GM13976 (cell line): ENCODE measurements around the gene TBC1D21.

Experiments
- DNase-seq: peaks from one replicate; pipeline ENCODE4 v3.0.0; 2012; ENCODE audit warnings: low spot score
- in situ Hi-C: fragments of 300-500 bp; cut with MboI; formaldehyde crosslinking; loops from one replicate; pipeline ENCODE4 v1.12.0; 2022; ENCODE audit warnings: low sequenced_read_pairs, mixed read lengths, inconsistent platforms; ENCODE audit not compliant: unreplicated experiment
- TF ChIP-seq, protein P1 (sequence below): IDR thresholded peaks from 2 replicates; pipeline ENCODE4 v1.5.1; 2012; ENCODE audit warnings: borderline replicate concordance, mild to moderate bottlenecking; ENCODE audit not compliant: insufficient read depth; ENCODE audit errors: extremely low read depth, missing control alignments, control extremely low read depth

The TBC1D21 gene

DNA sequence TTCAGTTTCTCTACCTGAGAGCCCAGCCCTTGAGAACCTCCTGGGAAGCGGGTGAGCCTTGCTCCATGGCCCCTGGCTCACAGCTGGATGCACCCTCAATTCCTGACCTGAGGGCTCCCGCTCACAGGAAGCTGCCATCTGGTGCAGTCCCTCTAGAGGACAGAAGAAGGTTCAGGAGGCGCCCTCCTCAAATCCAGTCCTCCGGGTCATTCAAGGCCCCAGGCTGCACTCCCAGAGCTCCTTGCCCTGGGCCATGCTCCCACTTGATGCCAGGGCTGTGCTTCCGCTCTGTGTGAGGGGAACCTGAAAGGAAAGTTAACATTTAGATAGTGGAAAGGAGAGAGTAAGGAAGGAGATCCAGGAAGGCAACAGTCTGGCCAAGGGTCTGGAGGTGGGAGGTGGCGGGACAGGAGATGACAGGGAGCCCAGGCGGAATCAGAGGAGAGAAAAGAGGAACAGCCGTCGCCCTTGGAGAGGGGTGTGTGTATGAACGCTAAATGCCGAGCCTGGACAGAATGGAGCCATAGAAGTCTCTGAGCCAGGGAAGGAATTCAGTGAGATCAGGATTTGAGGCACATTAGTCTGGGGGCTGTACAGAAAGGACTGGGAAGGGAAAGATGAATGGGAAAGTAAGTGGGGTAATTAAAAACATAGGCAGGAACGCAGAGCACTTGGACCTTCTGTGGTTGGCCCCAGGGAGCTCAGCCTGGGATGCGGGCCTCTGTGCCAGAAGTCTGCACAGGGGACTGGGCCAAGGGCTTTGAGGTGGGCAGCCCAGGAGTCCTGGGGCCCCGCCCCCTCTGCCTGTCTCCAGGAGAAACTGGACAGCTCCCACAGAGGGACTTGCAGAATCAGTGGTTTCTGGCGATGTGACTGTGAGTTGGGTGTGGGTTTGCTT is 26.1 kb downstream of the TBC1D21 start:
- in situ Hi-C loops, result no loop called here
- TF ChIP-seq, protein P1, sequence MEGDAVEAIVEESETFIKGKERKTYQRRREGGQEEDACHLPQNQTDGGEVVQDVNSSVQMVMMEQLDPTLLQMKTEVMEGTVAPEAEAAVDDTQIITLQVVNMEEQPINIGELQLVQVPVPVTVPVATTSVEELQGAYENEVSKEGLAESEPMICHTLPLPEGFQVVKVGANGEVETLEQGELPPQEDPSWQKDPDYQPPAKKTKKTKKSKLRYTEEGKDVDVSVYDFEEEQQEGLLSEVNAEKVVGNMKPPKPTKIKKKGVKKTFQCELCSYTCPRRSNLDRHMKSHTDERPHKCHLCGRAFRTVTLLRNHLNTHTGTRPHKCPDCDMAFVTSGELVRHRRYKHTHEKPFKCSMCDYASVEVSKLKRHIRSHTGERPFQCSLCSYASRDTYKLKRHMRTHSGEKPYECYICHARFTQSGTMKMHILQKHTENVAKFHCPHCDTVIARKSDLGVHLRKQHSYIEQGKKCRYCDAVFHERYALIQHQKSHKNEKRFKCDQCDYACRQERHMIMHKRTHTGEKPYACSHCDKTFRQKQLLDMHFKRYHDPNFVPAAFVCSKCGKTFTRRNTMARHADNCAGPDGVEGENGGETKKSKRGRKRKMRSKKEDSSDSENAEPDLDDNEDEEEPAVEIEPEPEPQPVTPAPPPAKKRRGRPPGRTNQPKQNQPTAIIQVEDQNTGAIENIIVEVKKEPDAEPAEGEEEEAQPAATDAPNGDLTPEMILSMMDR, result no peak
- no peak for DNase-seq

DNA sequence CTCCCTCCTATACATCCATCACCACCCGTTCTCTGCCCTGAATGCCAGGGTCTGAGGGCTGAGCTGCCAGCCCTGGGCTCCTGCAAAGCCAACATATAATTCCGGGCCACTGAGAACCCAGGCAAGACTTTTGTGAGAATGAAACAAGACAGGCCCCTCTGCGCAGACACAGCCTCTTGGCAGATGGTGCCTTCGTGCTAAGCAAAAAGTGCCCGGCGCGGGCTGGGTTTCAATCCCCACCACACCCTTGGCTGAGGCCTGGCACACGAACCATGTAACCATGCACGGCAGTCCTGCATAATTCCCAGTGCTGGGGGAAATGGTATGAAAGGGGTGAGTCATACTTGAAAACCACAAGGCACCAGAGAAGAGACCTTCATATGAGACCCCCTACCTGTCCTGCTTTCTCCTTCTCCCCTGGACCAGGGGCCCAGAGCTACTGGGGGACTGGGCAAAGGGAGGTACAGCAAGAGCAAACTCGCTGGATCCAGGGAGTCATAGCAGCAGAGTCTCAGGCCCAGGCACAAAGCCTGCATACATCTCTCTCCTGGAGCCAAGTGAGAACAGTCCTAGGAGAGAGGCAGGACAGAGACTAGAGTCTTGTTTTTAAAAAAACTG is 26.8 kb downstream of the TBC1D21 start:
- no peak for DNase-seq
- TF ChIP-seq, protein P1, result no peak
- in situ Hi-C loops, result no loop called here

DNA sequence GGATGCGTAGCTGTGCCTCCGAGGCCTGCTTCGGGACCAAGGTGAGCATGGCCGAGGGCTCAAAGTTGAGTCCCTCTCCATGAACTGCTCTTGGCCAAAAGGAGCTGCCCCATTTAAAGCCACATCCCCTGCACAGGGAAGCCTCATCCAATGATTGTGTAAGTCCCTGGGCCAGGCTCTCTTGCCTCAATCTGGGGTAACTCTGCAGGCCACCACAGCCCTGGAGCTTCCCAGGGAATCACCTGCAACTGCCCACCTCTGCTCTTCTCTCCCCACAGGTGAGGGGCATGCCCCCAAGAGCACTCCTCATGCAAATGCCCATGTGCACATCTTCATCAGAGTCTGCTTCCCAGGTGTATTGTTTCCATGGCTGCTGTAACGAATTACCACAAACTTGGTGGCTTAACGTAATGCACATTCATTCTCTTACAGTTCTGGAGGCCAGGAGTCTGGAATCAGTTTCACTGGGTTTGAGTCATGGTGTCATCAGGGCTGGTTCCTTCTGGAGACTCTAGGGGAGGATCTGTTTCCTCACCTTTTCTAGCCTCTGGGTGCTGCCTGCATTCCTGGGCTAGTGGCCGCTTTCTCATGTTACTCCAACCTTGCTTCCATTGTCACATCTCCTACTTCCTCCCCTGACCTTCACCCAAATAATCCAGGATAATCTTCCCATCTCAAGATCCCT is 27.9 kb downstream of the TBC1D21 start:
- TF ChIP-seq, protein P1, result no peak
- in situ Hi-C loops, result no loop called here
- DNase-seq, result no peak

DNA sequence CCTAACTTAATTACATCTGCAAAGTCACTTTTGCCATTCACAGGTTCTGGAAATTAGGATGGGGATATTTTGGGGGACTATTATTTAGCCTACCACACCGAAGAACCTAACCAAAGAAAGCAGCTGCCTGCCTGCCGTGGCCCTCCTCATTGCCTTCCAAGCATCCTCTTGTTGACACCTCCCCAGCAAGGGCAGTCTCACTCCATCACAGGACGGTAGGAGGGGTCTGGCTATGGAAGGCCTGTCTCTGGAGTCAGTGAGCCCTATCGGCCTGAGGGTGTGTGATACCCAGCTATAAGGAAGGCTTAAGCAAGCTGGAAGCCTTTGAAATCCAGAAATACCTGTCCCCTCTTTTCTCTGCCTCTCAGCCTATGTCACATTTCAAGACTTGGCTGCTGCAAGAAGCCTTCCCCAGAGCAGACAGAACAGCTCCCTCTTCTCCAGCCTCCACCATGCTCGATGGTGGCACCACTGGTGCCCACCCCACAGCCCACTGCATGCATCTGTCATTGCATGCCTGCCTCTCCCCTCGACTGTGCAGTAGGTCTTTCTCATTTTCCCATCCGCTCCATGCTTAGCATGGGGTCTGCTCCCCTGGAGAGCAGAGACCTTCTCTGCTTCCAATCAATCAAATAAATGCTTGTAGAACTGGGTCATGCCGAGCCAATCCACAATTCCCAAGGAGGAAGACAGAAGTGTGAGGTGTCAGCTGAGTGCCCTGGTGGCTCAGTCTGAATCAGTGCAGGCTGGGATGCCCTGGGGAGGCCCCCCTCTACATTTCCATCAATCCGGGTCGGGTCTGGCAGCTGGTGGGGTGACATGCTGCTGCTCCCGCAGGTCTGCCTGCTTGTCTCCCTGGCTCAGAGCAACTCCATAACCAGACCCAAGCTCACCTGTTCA is 29.0 kb downstream of the TBC1D21 start:
- TF ChIP-seq, protein P1, result no peak
- in situ Hi-C loops, result no loop called here
- DNase-seq, result no peak

DNA sequence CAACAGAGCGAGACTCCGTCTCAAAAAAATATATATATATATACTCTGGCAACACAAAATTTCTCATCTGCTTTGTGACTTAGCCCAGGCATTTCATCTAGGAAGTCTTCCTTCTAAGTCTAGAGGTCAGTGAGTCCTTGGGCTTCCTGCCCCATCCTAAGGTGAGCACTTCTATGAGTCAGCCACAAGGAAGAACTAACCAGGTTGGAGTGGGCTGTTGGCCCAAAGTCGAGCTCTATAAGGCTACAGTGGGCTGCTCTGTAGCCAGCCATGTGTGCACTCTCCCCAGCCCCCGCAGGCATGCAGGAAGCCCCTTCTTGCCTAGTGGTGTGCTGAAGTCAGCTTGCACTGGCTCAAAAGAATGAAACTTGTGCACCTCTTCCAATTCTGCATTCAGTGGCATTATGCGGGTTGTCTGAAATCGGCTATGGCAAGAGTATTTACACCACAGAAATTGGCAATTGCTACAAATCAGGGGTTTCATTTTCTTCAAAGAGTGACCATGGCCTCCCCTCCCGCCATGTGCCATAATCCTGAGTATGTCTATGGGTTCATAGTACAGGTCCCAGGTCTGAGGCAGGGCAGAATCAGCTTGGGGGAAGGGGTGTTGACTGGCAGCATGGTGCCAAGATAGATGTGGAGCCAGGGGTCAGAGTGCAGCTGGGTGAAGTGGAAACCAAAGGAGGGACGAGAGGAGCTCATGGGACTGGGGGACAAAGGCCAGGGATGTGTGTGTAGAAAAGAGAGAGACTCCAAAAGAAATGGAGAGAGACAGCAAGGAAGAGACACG is 30.9 kb downstream of the TBC1D21 start:
- TF ChIP-seq, protein P1, result no peak
- DNase-seq, result no peak
- in situ Hi-C loops, result no loop called here
